ENCODE results near the gene SPINK4.
A peak's percentile ranks its signal among the peaks of the same experiment; 100 is the strongest.

SPINK4 gene

GRCh38 chr9:33264003-33264472 is 24.1 kb downstream of the SPINK4 start:
- Histone ChIP-seq H3K27ac (ENCODE audit: low read depth, low read length) (peak overlapping the region; percentile 48), H3K9me2 (replicated peaks; ENCODE audit: control insufficient read depth, low read length) (no peaks in the 10 kb centered on the region), H3K27me3 (ENCODE audit: control insufficient read depth, low read length) (no peaks in the 10 kb centered on the region), H3K4me1 (ENCODE audit: control insufficient read depth, low read length) (peaks cover 20% of the 10 kb centered on the region), H3F3A (ENCODE audit: control insufficient read depth, insufficient read depth) (no peaks in the 10 kb centered on the region), H4K20me1 (ENCODE audit: control insufficient read depth, insufficient read depth, low read depth, low read length) (no peaks in the 10 kb centered on the region), H3K36me3 (ENCODE audit: control insufficient read depth, low read length) (peaks cover 80% of the 10 kb centered on the region), H3K79me2 (ENCODE audit: control insufficient read depth, low read length) (peaks cover 64% of the 10 kb centered on the region), H3K4me2 (ENCODE audit: low read length) (peak overlapping the region; percentile 95), H3K4me3 (ENCODE audit: low read length) (peak overlapping the region; percentile 89), H3K9me3 (ENCODE audit: control insufficient read depth, insufficient read depth, low read length) (no peaks in the 10 kb centered on the region)
- TF ChIP-seq CTCF (IDR thresholded peaks at IDR 0.05; ENCODE audit: low read depth, low read length, poor library complexity, severe bottlenecking) = no peak
- no peak for TF ChIP-seq EZH2phosphoT487 (IDR thresholded peaks at IDR 0.05; ENCODE audit: borderline replicate concordance, low read length)

GRCh38 chr9:33264473-33265177 is 24.7 kb downstream of the SPINK4 start, which contains the start of the genes BAG1 and CHMP5:
TSS of gene BAG1 (minus strand) at chr9:33264708.
TSS of gene CHMP5 (plus strand) at chr9:33265049. CDS start at chr9:33265079, 30 bp downstream.
- Histone ChIP-seq H3K79me2 (ENCODE audit: control insufficient read depth, low read length) (peaks cover 62% of the 10 kb centered on the region), H3K36me3 (ENCODE audit: control insufficient read depth, low read length) (peaks cover 77% of the 10 kb centered on the region), H3K4me1 (ENCODE audit: control insufficient read depth, low read length) (peaks cover 20% of the 10 kb centered on the region), H3K4me3 (ENCODE audit: low read length) (peak within 1 kb of the TSS; percentile 89), H3K4me2 (ENCODE audit: low read length) (peak within 1 kb of the TSS; percentile 98), H3K27ac (ENCODE audit: low read depth, low read length) (peak within 1 kb of the TSS; percentile 48), H4K20me1 (ENCODE audit: control insufficient read depth, insufficient read depth, low read depth, low read length) (no peaks in the 10 kb centered on the region), H3K27me3 (ENCODE audit: control insufficient read depth, low read length) (no peaks in the 10 kb centered on the region), H3K9me2 (replicated peaks; ENCODE audit: control insufficient read depth, low read length) (no peaks in the 10 kb centered on the region), H3K9me3 (ENCODE audit: control insufficient read depth, insufficient read depth, low read length) (no peaks in the 10 kb centered on the region), H3F3A (ENCODE audit: control insufficient read depth, insufficient read depth) (no peaks in the 10 kb centered on the region)
- no peak for TF ChIP-seq EZH2phosphoT487 (IDR thresholded peaks at IDR 0.05; ENCODE audit: borderline replicate concordance, low read length)
- no peak for TF ChIP-seq CTCF (IDR thresholded peaks at IDR 0.05; ENCODE audit: low read depth, low read length, poor library complexity, severe bottlenecking)

- TF ChIP-seq CTCF (IDR thresholded peaks at IDR 0.05; ENCODE audit: low read depth, low read length, poor library complexity, severe bottlenecking) (no peak), EZH2phosphoT487 (IDR thresholded peaks at IDR 0.05; ENCODE audit: borderline replicate concordance, low read length) (no peak)
- H3K36me3 ChIP-seq (ENCODE audit: control insufficient read depth, low read length) = peaks cover 75% of the 10 kb centered on the region
- H4K20me1 ChIP-seq (ENCODE audit: control insufficient read depth, insufficient read depth, low read depth, low read length) = no peaks in the 10 kb centered on the region
- H3F3A ChIP-seq (ENCODE audit: control insufficient read depth, insufficient read depth) = no peaks in the 10 kb centered on the region
- peaks cover 20% of the 10 kb centered on the region for H3K4me1 ChIP-seq (ENCODE audit: control insufficient read depth, low read length)
- peak overlapping the region; percentile 98 for H3K4me2 ChIP-seq (ENCODE audit: low read length)
- H3K9me3 ChIP-seq (ENCODE audit: control insufficient read depth, insufficient read depth, low read length) = no peaks in the 10 kb centered on the region
- H3K27me3 ChIP-seq (ENCODE audit: control insufficient read depth, low read length) = no peaks in the 10 kb centered on the region
- H3K4me3 ChIP-seq (ENCODE audit: low read length) = peak overlapping the region; percentile 89
- H3K9me2 ChIP-seq (replicated peaks; ENCODE audit: control insufficient read depth, low read length) = no peaks in the 10 kb centered on the region
- peaks cover 54% of the 10 kb centered on the region for H3K79me2 ChIP-seq (ENCODE audit: control insufficient read depth, low read length)
- H3K27ac ChIP-seq (ENCODE audit: low read depth, low read length) = peak overlapping the region; percentile 16; the same call in 1 of the 2 replicates
Measured at GRCh38 chr9:33265211-33265865, 25.4 kb downstream of the SPINK4 start.

All from DOHH2 (cell line).